GM18498 (cell line): ENCODE data around the gene OPRL1.
A peak's percentile ranks its signal among the peaks of the same experiment; 100 is the strongest.

Experiments used
- ATAC-seq: cut with Tn5 transposase; IDR thresholded peaks from one replicate; pipeline ENCODE4 v1.9.1; 2021; ENCODE audit warnings: mild to moderate bottlenecking, moderate library complexity; ENCODE audit not compliant: unreplicated experiment

Gene OPRL1

GRCh38 chr20:64055893-64056638, 23.8 kb upstream of the OPRL1 start:
- no peak for ATAC-seq

- ATAC-seq: no peak
These were observed 23.3 kb upstream of the OPRL1 start for GRCh38 chr20:64056639-64056888.

- ATAC-seq: no peak
These were observed 22.8 kb upstream of the OPRL1 start for GRCh38 chr20:64056889-64057627.

GRCh38 chr20:64057628-64058498, 22.0 kb upstream of the OPRL1 start:
- no peak for ATAC-seq

- ATAC-seq: no peak
These were observed 21.3 kb upstream of the OPRL1 start for GRCh38 chr20:64058536-64058935.

- no peak for ATAC-seq
These were observed 17.6 kb upstream of the OPRL1 start for GRCh38 chr20:64062276-64062595.

GRCh38 chr20:64062596-64063388, 17.1 kb upstream of the OPRL1 start, which contains the start of gene TCEA2:
Gene TCEA2, plus strand, starts transcription at chr20:64063198. Its CDS starts 115 bp downstream, at chr20:64063313.
- ATAC-seq: peak; percentile 80

GRCh38 chr20:64063389-64064144, 16.3 kb upstream of the OPRL1 start:
- ATAC-seq: no peak

GRCh38 chr20:64064145-64064698, 15.7 kb upstream of the OPRL1 start:
- no peak for ATAC-seq

GRCh38 chr20:64065062-64065973, 14.6 kb upstream of the OPRL1 start:
- no peak for ATAC-seq

GRCh38 chr20:64065974-64066343, 13.9 kb upstream of the OPRL1 start:
- ATAC-seq: peak; percentile 39

- ATAC-seq: no peak
These were observed 12.8 kb upstream of the OPRL1 start for GRCh38 chr20:64067005-64067632.

- ATAC-seq: no peak
These were observed 12.1 kb upstream of the OPRL1 start for GRCh38 chr20:64067733-64068307.

GRCh38 chr20:64068386-64069208, 11.3 kb upstream of the OPRL1 start:
- ATAC-seq: no peak

- no peak for ATAC-seq
These were observed 10.7 kb upstream of the OPRL1 start for GRCh38 chr20:64069209-64069613.

GRCh38 chr20:64069614-64070243, 10.2 kb upstream of the OPRL1 start:
- no peak for ATAC-seq
